Heart left ventricle (tissue), 16 donors: ENCODE measurements around the gene ADORA3. TPM values are rescaled to one million over a fixed set of nuclear protein-coding genes. Genes with fewer than 3 reads are reported as not detected.

Source experiments
- ATAC-seq, 4 donors: fragments of 200-7000 bp; cut with Tn5 transposase; one replicate each; pipeline ENCODE4 v1.9.1; 2020 to 2022; ENCODE audit warnings: moderate library complexity in 4 of 4, mild to moderate bottlenecking in 3 of 4, moderate number of reproducible peaks in 1 of 4
- DNase-seq, 5 donors: peaks; one replicate each; pipeline ENCODE4 v3.0.0-alpha.2; 2020
- H3K27ac ChIP-seq, 12 donors: fragments of 200-600 bp; sonication (generic) in 4 of 12; one replicate each; pipeline versions ENCODE4 v1.5.0 to v1.8.0; 2016 to 2022; ENCODE audit warnings: mild to moderate bottlenecking in 2 of 12
- H3K27me3 ChIP-seq, 9 donors: fragments of 200-600 bp; sonication (generic) in 2 of 9; one replicate each; pipeline versions ENCODE4 v1.5.1 to v1.8.0; 2016 to 2022; ENCODE audit warnings: mild to moderate bottlenecking in 3 of 9
- H3K36me3 ChIP-seq, 9 donors: fragments of 200-600 bp; sonication (generic) in 2 of 9; one replicate each; pipeline versions ENCODE4 v1.5.0 to v1.8.0; 2018 to 2022; ENCODE audit warnings: mild to moderate bottlenecking in 2 of 9
- H3K4me1 ChIP-seq, 12 donors: fragments of 200-600 bp; sonication (generic) in 4 of 12; one replicate each; pipeline versions ENCODE4 v1.5.0 to v1.8.0; 2016 to 2022; ENCODE audit warnings: mild to moderate bottlenecking in 3 of 12
- H3K4me3 ChIP-seq, 12 donors: fragments of 200-600 bp; sonication (generic) in 4 of 12; one replicate each; pipeline versions ENCODE4 v1.5.0 to v1.8.0; 2017 to 2022; ENCODE audit warnings: mild to moderate bottlenecking in 9 of 12, moderate library complexity in 4 of 12
- H3K9me3 ChIP-seq, 12 donors: fragments of 200-600 bp; sonication (generic) in 4 of 12; one replicate each; pipeline versions ENCODE4 v1.5.0 to v1.8.0; 2016 to 2022; ENCODE audit warnings: mild to moderate bottlenecking in 1 of 12
- CTCF ChIP-seq, 12 donors: fragments of 200-600 bp; sonication (generic) in 4 of 12; IDR thresholded peaks; one replicate each; pipeline versions ENCODE4 v1.5.0 to v1.8.0; 2018 to 2022; ENCODE audit warnings: antibody characterized with exemption in 12 of 12, mild to moderate bottlenecking in 5 of 12
- POLR2A ChIP-seq, 2 donors: fragments of 450-650 bp; IDR thresholded peaks; one replicate each; pipeline ENCODE4 v1.6.1; 2017; ENCODE audit warnings: antibody characterized with exemption in 2 of 2, mild to moderate bottlenecking in 2 of 2, moderate library complexity in 2 of 2
- WGBS, 4 donors: extraction: QIAGEN DNeasy Blood & Tissue Kit in 2 of 4; methylation state at CpG; one replicate each; pipeline versions ENCODE4 v1.1.5 to v1.1.7; 2013 to 2018; 5-methylcytosine and 5-hydroxymethylcytosine counted together
- intact Hi-C, 10 donors: fragments of 100-400 bp; cut with DNase I; formaldehyde crosslinking; loops; one replicate each; pipeline versions ENCODE4 v1.11.1 to v1.14.2; 2022
- polyA plus RNA-seq, 2 donors: library from polyadenylated mRNA; stranded (reverse); fragments of 200-250 nt; gene quantifications; one replicate each; pipeline ENCODE4 v1.2.3, GENCODE V29; 2013
- total RNA-seq, 9 donors: library from RNA; depleted of rRNA in 2 of 9; stranded (reverse); fragments of >200 nt in 2 of 9; fragmentation: NEBNext Ultra II Directional in 3 of 9; extraction: Animal tissue kit (Norgen Biotek cat#: 25700) in 3 of 9; gene quantifications; one replicate each; pipeline versions ENCODE4 v1.1.0 to v1.2.4, GENCODE V29; 2016 to 2023
- donor health status: ischemic (EF 13 %, LVEDD 7.1; RV severe dilation, severe dysfunction).
- donor health status: healthy with polysubstance abuse.
- donor health status: DM: no; HTN: yes; CAD: no.
- donor health status: DM: no; HTN: no; CAD: no.
- donor health status: ischemic (EF 25% LVEDD 6.9; RV normal size, moderate dysfunction).
- donor health status: ischemic (EF 25% LVEDD 5.7; RV mildly dilated, moderate dysfunction).
- donor health status: healthy.
- donor health status: DM: yes; HTN: yes; CAD: no.
- donor health status: ischemic (EF 35%, LVEDD 5.7; RV mildly dilated, moderate dysfunction).
- donor health status: nonischemic (EF 11% LVEDD 7.7; RV severe dilation, severe dysfunction).
- donor health status: DM: yes; HTN: yes; CAD: no.
- donor health status: PGD.
- donor health status: ischemic (EF 29% LVEDD 5.4; RV normal size, mild dysfunction).
- donor health status: nonischemic (EF 23%, LVEDD 6.1; RV moderate dilation, normal function).

The ADORA3 gene
- total and polyA plus RNA-seq, 11 donors: 0.12 to 6.2 (median 1.5) TPM

- intact Hi-C loops: no loop called here
- no peak overlapping the region for H3K4me3 ChIP-seq
- H3K27ac ChIP-seq: peak overlapping the region in 5 of 12 donors; percentile 5 to 81 (median 27)
- no peak for DNase-seq
- no peaks in the 10 kb centered on the region for H3K9me3 ChIP-seq
- H3K36me3 ChIP-seq: no peaks in the 10 kb centered on the region
- ATAC-seq: no peak
- H3K27me3 ChIP-seq: no peaks in the 10 kb centered on the region
- 45 to 51% (median 48%) methylated on average over 14 of the region's 14 CpGs for WGBS, 4 donors
- peaks cover 0 to 13% (median 3%) of the 10 kb centered on the region in 12 donors for H3K4me1 ChIP-seq
- no peak for TF ChIP-seq CTCF (IDR thresholded peaks at IDR 0.05)
- no peak for TF ChIP-seq POLR2A (IDR thresholded peaks at IDR 0.05)
These were observed 32.1 kb upstream of the ADORA3 start for GRCh38 chr1:111535256-111536191.

GRCh38 chr1:111520053-111520452 is 16.6 kb upstream of the ADORA3 start:
- WGBS, 4 donors: 92 to 96% (median 94%) methylated on average over 3 of the region's 3 CpGs
- TF ChIP-seq POLR2A (IDR thresholded peaks at IDR 0.05) (no peak), CTCF (IDR thresholded peaks at IDR 0.05) (no peak)
- ATAC-seq (no peak), DNase-seq (no peak)
- Histone ChIP-seq H3K4me1 (peaks cover 0 to 35% (median 22%) of the 10 kb centered on the region in 12 donors), H3K9me3 (peaks cover 0 to 7% (median 0%) of the 10 kb centered on the region in 12 donors), H3K27ac (no peak overlapping the region), H3K27me3 (no peaks in the 10 kb centered on the region), H3K4me3 (no peak overlapping the region), H3K36me3 (no peaks in the 10 kb centered on the region)
- intact Hi-C loops: loop anchor here in 1 of 10 donors (5.0 kb wide), 1 partner anchor 47 kb away; no protein-coding TSS in a partner anchor

GRCh38 chr1:111517469-111518225 is 14.2 kb upstream of the ADORA3 start:
- intact Hi-C loops: loop anchor here in 3 of 10 donors (2.0 to 10.0 kb wide), 3 partner anchors 75 to 107 kb away; no protein-coding TSS in a partner anchor
- TF ChIP-seq POLR2A (IDR thresholded peaks at IDR 0.05) (no peak), CTCF (IDR thresholded peaks at IDR 0.05) (no peak)
- DNase-seq (no peak), ATAC-seq (no peak)
- H3K9me3 ChIP-seq: no peaks in the 10 kb centered on the region
- peak overlapping the region in 7 of 12 donors; percentile 85 to 96 (median 95) for H3K27ac ChIP-seq
- H3K27me3 ChIP-seq: no peaks in the 10 kb centered on the region
- no peak overlapping the region for H3K4me3 ChIP-seq
- H3K36me3 ChIP-seq: no peaks in the 10 kb centered on the region
- H3K4me1 ChIP-seq: peaks cover 2 to 59% (median 35%) of the 10 kb centered on the region in 12 donors
- WGBS, 4 donors: 99 to 100% (median 100%) methylated on average over 1 of the region's 1 CpG
